Measurements from ENCODE around the gene DEK. TPM values are rescaled to one million over a fixed set of nuclear protein-coding genes. Genes with fewer than 3 reads are reported as not detected.
"Not testable (repeated sequence)": the region's sequence is repeated elsewhere in the genome, so short reads cannot be mapped to it uniquely, and the experiment has no call there.

DEK gene
- total and polyA plus RNA-seq, 2 of the 13 experiments (the other 11 are each of a cell fraction or from before 2014, with no cell fraction given) = 53.2 to 276 TPM

GRCh38 chr6:18310010-18310409 lies 45.7 kb upstream of the DEK start:
- BruUV-seq (replicated peaks); POLR2A ChIA-PET; H3K4me1 ChIP-seq (ENCODE audit: insufficient read depth, low read length); H3K79me2 ChIP-seq (ENCODE audit: insufficient read depth, low read length); H3K27ac ChIP-seq (ENCODE audit: extremely low read length, insufficient read depth, low read length); ATAC-seq; DNase-seq (ENCODE audit: low spot score); H3K9ac ChIP-seq (ENCODE audit: insufficient read depth, low read depth, low read length); H3K27me3 ChIP-seq (ENCODE audit: control insufficient read depth in 1 of 2, insufficient read depth in 2 of 2, low read length in 2 of 2); CTCF ChIA-PET (ENCODE audit: low intra/inter-chr PET ratio, low total read pairs); intact Hi-C loops (cut with micrococcal nuclease; ENCODE audit: unreplicated experiment); H2AFZ ChIP-seq (ENCODE audit: low read length); H3K4me3 ChIP-seq (replicated peaks in 1 of 3; ENCODE audit: insufficient read depth in 1 of 3, low read depth in 2 of 3, low read length in 3 of 3); H3K36me3 ChIP-seq (replicated peaks in 1 of 2; ENCODE audit: control insufficient read depth in 1 of 2, insufficient read depth in 2 of 2, low read length in 2 of 2); H4K20me1 ChIP-seq (ENCODE audit: insufficient read depth, low read length); FAIRE-seq; H3K4me2 ChIP-seq (ENCODE audit: low read depth, low read length); H3K9me3 ChIP-seq (ENCODE audit: low read length): not testable (repeated sequence)
- in situ Hi-C loops (cut with HindIII; ENCODE audit: extremely low pct_ligation_motif_present, low pct_unique_long_range_greater_than_20kb) = loop anchor here (25.0 kb wide), 1 partner anchor 1148 kb away; no protein-coding TSS in a partner anchor
- peak; percentile 97 for TF ChIP-seq ZNF761 (CRISPR knock-in tag; conservative IDR thresholded peaks at IDR 0.05)
- WGBS (ENCODE audit: low lambda C conversion rate) = 40% methylated on average over 8 of the region's 8 CpGs

DNA sequence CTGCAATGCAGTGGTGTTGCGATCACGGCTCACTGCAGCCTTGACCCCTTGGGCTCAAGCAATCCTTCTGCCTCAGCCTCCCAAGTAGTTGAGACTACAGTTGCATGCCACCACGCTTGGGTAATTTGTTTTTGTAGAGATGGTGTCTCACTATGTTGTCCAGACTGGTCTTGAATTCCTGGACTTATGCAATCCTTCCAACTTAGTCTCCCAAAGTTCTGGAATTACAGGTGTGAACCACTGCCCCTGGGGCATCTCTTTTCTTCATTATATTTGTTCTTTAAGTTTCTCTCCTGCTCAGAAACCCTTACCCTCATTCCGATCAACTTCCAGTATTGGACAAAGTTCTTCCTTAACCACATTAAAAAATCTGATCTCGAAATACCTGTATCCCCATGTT lies 44.7 kb upstream of the DEK start:
- no peaks in the 10 kb centered on the region for H4K20me1 ChIP-seq (ENCODE audit: insufficient read depth, low read length)
- in situ Hi-C loops (cut with HindIII; ENCODE audit: extremely low pct_ligation_motif_present, low pct_unique_long_range_greater_than_20kb) = loop anchor here (25.0 kb wide), 1 partner anchor 1147 kb away; no protein-coding TSS in a partner anchor
- H3K79me2 ChIP-seq (ENCODE audit: insufficient read depth, low read length) = no peaks in the 10 kb centered on the region
- H3K36me3 ChIP-seq (replicated peaks in 1 of 2; ENCODE audit: control insufficient read depth in 1 of 2, insufficient read depth in 2 of 2, low read length in 2 of 2) = no peaks in the 10 kb centered on the region
- H3K27me3 ChIP-seq (ENCODE audit: control insufficient read depth in 1 of 2, insufficient read depth in 2 of 2, low read length in 2 of 2) = no peaks in the 10 kb centered on the region
- H3K27ac ChIP-seq (ENCODE audit: extremely low read length, insufficient read depth, low read length) = no peak overlapping the region
- H2AFZ ChIP-seq (ENCODE audit: low read length) = no peak overlapping the region
- H3K9ac ChIP-seq (ENCODE audit: insufficient read depth, low read depth, low read length) = no peak overlapping the region
- CTCF ChIA-PET (ENCODE audit: low intra/inter-chr PET ratio, low total read pairs) = no interaction called here
- no peak for ATAC-seq
- no peak for FAIRE-seq
- BruUV-seq (replicated peaks) = no TSS peak
- H3K4me1 ChIP-seq (ENCODE audit: insufficient read depth, low read length) = no peaks in the 10 kb centered on the region
- no peak for TF ChIP-seq ZNF382 (CRISPR knock-in tag; IDR thresholded peaks at IDR 0.05; ENCODE audit: borderline replicate concordance)
- H3K4me3 ChIP-seq (replicated peaks in 1 of 3; ENCODE audit: insufficient read depth in 1 of 3, low read depth in 2 of 3, low read length in 3 of 3) = no peak overlapping the region
- WGBS (ENCODE audit: low lambda C conversion rate) = 35% methylated on average over 5 of the region's 5 CpGs
- DNase-seq (ENCODE audit: low spot score) = no peak
- POLR2A ChIA-PET = no interaction called here
- H3K9me3 ChIP-seq (ENCODE audit: low read length) = peaks cover 4% of the 10 kb centered on the region; the same call in 1 of the 2 replicates
- no peak overlapping the region for H3K4me2 ChIP-seq (ENCODE audit: low read depth, low read length)
- intact Hi-C loops (cut with micrococcal nuclease; ENCODE audit: unreplicated experiment) = no loop called here
